RWPE1 (cell line): Measurements from ENCODE around the gene ITGAX.
"Not testable (repeated sequence)": the region's sequence is repeated elsewhere in the genome, so short reads cannot be mapped to it uniquely, and the experiment has no call there.

Source experiments
- CTCF ChIA-PET: fragments of 350-600 bp; sonication (Branson Sonifier 250); formaldehyde crosslinking; extraction: SDS; loops from one replicate; lab custom pipeline; 2021; lab: Yijun Ruan, JAX
- POLR2A ChIA-PET: fragments of 400-600 bp; formaldehyde crosslinking; extraction: SDS; loops from one replicate; lab custom pipeline; 2020; ENCODE audit warnings: antibody characterized with exemption; ENCODE audit not compliant: low non-redundant PET; lab: Yijun Ruan, JAX
- DNase-seq: peaks from one replicate; pipeline ENCODE4 v3.0.0; 2012; ENCODE audit warnings: low spot score
- H3K27ac ChIP-seq: fragments of 450-650 bp; 2 replicates; pipeline ENCODE4 v1.5.1; 2017
- CTCF ChIP-seq: fragments of 450-650 bp; conservative IDR thresholded peaks from 2 replicates; pipeline ENCODE4 v1.5.1; 2017; ENCODE audit warnings: low read depth, mild to moderate bottlenecking

Gene ITGAX

GRCh38 chr16:31412750-31413149 lies 57.8 kb downstream of the ITGAX start:
- CTCF ChIA-PET, result no interaction called here
- no peak for DNase-seq
- H3K27ac ChIP-seq, result no peak overlapping the region
- no peak for TF ChIP-seq CTCF
- POLR2A ChIA-PET, result no interaction called here

- ChIA-PET POLR2A (no interaction called here), CTCF (interaction anchor here (0.6 kb wide), 1 partner anchor 80 kb away, joined by 3 read pairs; no protein-coding TSS in a partner anchor)
- H3K27ac ChIP-seq, result no peak overlapping the region
- no peak for DNase-seq
- no peak for TF ChIP-seq CTCF
Observed at GRCh38 chr16:31413381-31413780, 58.4 kb downstream of the ITGAX start.

- DNase-seq, result no peak
- CTCF ChIA-PET, result interaction anchor here (0.6 kb wide), 1 partner anchor 81 kb away, joined by 3 read pairs; no protein-coding TSS in a partner anchor
- POLR2A ChIA-PET, result no interaction called here
- H3K27ac ChIP-seq, result no peak overlapping the region
- TF ChIP-seq CTCF, result no peak
Observed at GRCh38 chr16:31413943-31414342, 59.0 kb downstream of the ITGAX start.

GRCh38 chr16:31414706-31415105 lies 59.7 kb downstream of the ITGAX start:
- TF ChIP-seq CTCF, result no peak
- ChIA-PET POLR2A (no interaction called here), CTCF (no interaction called here)
- DNase-seq, result no peak
- H3K27ac ChIP-seq, result no peak overlapping the region

GRCh38 chr16:31416371-31416770 lies 61.4 kb downstream of the ITGAX start:
- ChIA-PET CTCF (no interaction called here), POLR2A (no interaction called here)
- H3K27ac ChIP-seq, result no peak overlapping the region
- DNase-seq, result no peak
- no peak for TF ChIP-seq CTCF

GRCh38 chr16:31417036-31417435 lies 62.1 kb downstream of the ITGAX start:
- POLR2A ChIA-PET, H3K27ac ChIP-seq, DNase-seq, CTCF ChIA-PET: not testable (repeated sequence)

GRCh38 chr16:31417916-31418315 lies 62.9 kb downstream of the ITGAX start:
- ChIA-PET CTCF (no interaction called here), POLR2A (no interaction called here)
- TF ChIP-seq CTCF, result no peak
- H3K27ac ChIP-seq, result no peak overlapping the region
- DNase-seq, result no peak
